Smooth muscle cell (in vitro differentiated cells): ENCODE measurements around the gene CFAP299. TPM values are rescaled to one million over a fixed set of nuclear protein-coding genes. Genes with fewer than 3 reads are reported as not detected.
"Not testable (repeated sequence)": the region's sequence is repeated elsewhere in the genome, so short reads cannot be mapped to it uniquely, and the experiment has no call there.

ENCODE experiments used
- DNase-seq: peaks from one replicate; lab custom pipeline; 2025; ENCODE audit not compliant: unreplicated experiment; lab: John Stamatoyannopoulos, UW
- H2AFZ ChIP-seq: fragments of 200-600 bp; sonication (generic); 2 replicates; pipeline ENCODE4 v1.6.0; 2016; ENCODE audit warnings: antibody characterized with exemption, low read depth, mild to moderate bottlenecking
- H3F3A ChIP-seq: fragments of 200-600 bp; sonication (generic); 2 replicates; pipeline ENCODE4 v1.6.0; 2017; ENCODE audit warnings: antibody characterized with exemption, low read depth
- H3K27ac ChIP-seq: fragments of 200-600 bp; sonication (generic); 2 replicates; pipeline ENCODE4 v1.5.1; 2016; ENCODE audit warnings: low read depth, mild to moderate bottlenecking
- H3K27me3 ChIP-seq: fragments of 200-600 bp; sonication (generic); 2 replicates; pipeline ENCODE4 v1.6.1; 2016; ENCODE audit warnings: low read depth, mild to moderate bottlenecking
- H3K36me3 ChIP-seq: fragments of 200-600 bp; sonication (generic); 2 replicates; pipeline ENCODE4 v1.5.1; 2016; ENCODE audit warnings: low read depth
- H3K4me1 ChIP-seq: fragments of 200-600 bp; sonication (generic); 2 replicates; pipeline ENCODE4 v1.5.1; 2016; ENCODE audit warnings: low read depth
- H3K4me2 ChIP-seq: fragments of 200-600 bp; sonication (generic); 2 replicates; pipeline ENCODE4 v1.6.0; 2016; ENCODE audit warnings: mild to moderate bottlenecking
- H3K4me3 ChIP-seq: fragments of 200-600 bp; sonication (generic); 2 replicates; pipeline ENCODE4 v1.5.1; 2016; ENCODE audit warnings: mild to moderate bottlenecking
- H3K79me2 ChIP-seq: fragments of 200-600 bp; sonication (generic); 2 replicates; pipeline ENCODE4 v1.6.0; 2016; ENCODE audit warnings: low read depth, mild to moderate bottlenecking
- H3K9ac ChIP-seq: fragments of 200-600 bp; sonication (generic); 2 replicates; pipeline ENCODE4 v1.6.0; 2016; ENCODE audit warnings: low read depth
- H3K9me3 ChIP-seq: fragments of 200-600 bp; sonication (generic); replicated peaks from 2 replicates; pipeline ENCODE4 v1.5.1; 2016; ENCODE audit warnings: low read depth
- H4K20me1 ChIP-seq: fragments of 200-600 bp; sonication (generic); 2 replicates; pipeline ENCODE4 v1.6.0; 2016; ENCODE audit warnings: low read depth
- WGBS: methylation state at CpG from one replicate; pipeline ENCODE4 v1.1.7; 2016; ENCODE audit warnings: low lambda C conversion rate; 5-methylcytosine and 5-hydroxymethylcytosine counted together
- polyA plus RNA-seq: library from polyadenylated mRNA; unstranded; fragments of >200 nt; fragmentation: Nextera tagmentation; extraction: Ambion mirVana; gene quantifications from 2 replicates; pipeline ENCODE4 v1.2.1, GENCODE V29; 2016
- total RNA-seq: library from RNA; depleted of rRNA; stranded (reverse); fragments of >200 nt; gene quantifications from 2 replicates; pipeline ENCODE4 v1.2.3, GENCODE V29; 2014
- TF ChIP-seq, protein P1 (sequence below): fragments of 200-600 bp; sonication (generic); IDR thresholded peaks from 2 replicates; pipeline ENCODE4 v1.5.1; 2017; ENCODE audit warnings: borderline replicate concordance, mild to moderate bottlenecking, antibody characterized with exemption; ENCODE audit not compliant: insufficient read depth, poor library complexity, severe bottlenecking

The CFAP299 gene
- total and polyA plus RNA-seq, 2 experiments from 2014 or later, result not detected

- no peaks in the 10 kb centered on the region for H3F3A ChIP-seq
- H3K36me3 ChIP-seq, result no peaks in the 10 kb centered on the region
- H3K79me2 ChIP-seq, result no peaks in the 10 kb centered on the region
- no peak overlapping the region for H3K9ac ChIP-seq
- DNase-seq, result no peak
- H3K9me3 ChIP-seq, result no peaks in the 10 kb centered on the region
- H3K4me2 ChIP-seq, result no peak overlapping the region
- H4K20me1 ChIP-seq, result no peaks in the 10 kb centered on the region
- no peak overlapping the region for H3K27ac ChIP-seq
- H3K4me1 ChIP-seq, result no peaks in the 10 kb centered on the region
- TF ChIP-seq, protein P1, sequence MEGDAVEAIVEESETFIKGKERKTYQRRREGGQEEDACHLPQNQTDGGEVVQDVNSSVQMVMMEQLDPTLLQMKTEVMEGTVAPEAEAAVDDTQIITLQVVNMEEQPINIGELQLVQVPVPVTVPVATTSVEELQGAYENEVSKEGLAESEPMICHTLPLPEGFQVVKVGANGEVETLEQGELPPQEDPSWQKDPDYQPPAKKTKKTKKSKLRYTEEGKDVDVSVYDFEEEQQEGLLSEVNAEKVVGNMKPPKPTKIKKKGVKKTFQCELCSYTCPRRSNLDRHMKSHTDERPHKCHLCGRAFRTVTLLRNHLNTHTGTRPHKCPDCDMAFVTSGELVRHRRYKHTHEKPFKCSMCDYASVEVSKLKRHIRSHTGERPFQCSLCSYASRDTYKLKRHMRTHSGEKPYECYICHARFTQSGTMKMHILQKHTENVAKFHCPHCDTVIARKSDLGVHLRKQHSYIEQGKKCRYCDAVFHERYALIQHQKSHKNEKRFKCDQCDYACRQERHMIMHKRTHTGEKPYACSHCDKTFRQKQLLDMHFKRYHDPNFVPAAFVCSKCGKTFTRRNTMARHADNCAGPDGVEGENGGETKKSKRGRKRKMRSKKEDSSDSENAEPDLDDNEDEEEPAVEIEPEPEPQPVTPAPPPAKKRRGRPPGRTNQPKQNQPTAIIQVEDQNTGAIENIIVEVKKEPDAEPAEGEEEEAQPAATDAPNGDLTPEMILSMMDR, result no peak
- H2AFZ ChIP-seq, result no peak overlapping the region
- H3K27me3 ChIP-seq, result no peaks in the 10 kb centered on the region
- no peak overlapping the region for H3K4me3 ChIP-seq
Observed at GRCh38 chr4:80680934-80681333, 345.4 kb downstream of the CFAP299 start.

DNA sequence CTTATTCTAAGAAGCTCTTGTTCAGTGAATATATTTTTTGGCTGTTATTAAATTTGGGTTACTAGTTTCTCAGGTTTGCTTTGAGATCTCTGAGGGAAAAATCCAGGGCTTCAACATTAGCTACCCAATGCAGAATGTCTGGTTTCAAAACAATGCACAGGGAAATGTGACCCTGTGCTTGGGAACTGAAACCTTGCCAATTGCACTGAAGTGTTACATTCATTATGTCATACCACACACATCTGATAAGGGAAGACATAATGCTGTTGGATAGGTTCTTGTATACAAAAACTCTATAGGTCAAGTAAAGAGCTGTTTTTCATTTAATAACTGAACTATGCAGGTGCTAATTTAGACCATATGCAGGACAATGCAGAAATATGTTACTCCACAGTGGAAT, 349.7 kb downstream of the CFAP299 start:
- Histone ChIP-seq H3K79me2 (no peaks in the 10 kb centered on the region), H3K9me3 (no peaks in the 10 kb centered on the region), H2AFZ (no peak overlapping the region), H3K4me2 (no peak overlapping the region), H3K4me3 (no peak overlapping the region), H3K27ac (no peak overlapping the region), H3K36me3 (no peaks in the 10 kb centered on the region), H4K20me1 (no peaks in the 10 kb centered on the region), H3K9ac (no peak overlapping the region), H3F3A (no peaks in the 10 kb centered on the region), H3K27me3 (no peaks in the 10 kb centered on the region), H3K4me1 (no peaks in the 10 kb centered on the region)
- TF ChIP-seq, protein P1, result no peak
- no peak for DNase-seq

- not testable (repeated sequence) for H3K36me3 ChIP-seq, H3K9me3 ChIP-seq
- WGBS, result 87% methylated on average over 23 of the region's 23 CpGs
Observed at GRCh38 chr4:80687736-80688135, 352.2 kb downstream of the CFAP299 start.

DNA sequence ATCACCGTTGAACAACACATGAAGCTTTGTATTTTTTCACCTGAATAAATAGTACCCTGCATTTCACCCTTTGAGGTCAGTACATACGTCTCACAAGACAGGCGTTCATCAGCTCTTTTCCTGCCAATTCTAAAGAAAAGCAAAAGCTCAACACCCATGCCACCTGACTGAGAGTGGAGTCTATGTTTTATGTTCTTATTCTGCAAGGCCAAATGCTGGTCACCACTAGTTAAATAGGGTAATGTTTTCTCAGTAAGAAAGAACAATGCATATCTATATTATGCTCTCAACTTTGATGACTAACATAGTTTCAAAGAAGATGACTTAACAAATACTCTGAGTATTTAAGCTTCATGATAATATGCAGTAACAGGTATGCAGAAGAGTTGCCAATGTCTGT, 358.6 kb downstream of the CFAP299 start:
- no peak for DNase-seq
- H3K4me2 ChIP-seq, result no peak overlapping the region
- no peaks in the 10 kb centered on the region for H3K9me3 ChIP-seq
- no peaks in the 10 kb centered on the region for H4K20me1 ChIP-seq
- no peaks in the 10 kb centered on the region for H3F3A ChIP-seq
- no peaks in the 10 kb centered on the region for H3K27me3 ChIP-seq
- no peaks in the 10 kb centered on the region for H3K4me1 ChIP-seq
- no peak overlapping the region for H3K4me3 ChIP-seq
- H3K27ac ChIP-seq, result no peak overlapping the region
- no peaks in the 10 kb centered on the region for H3K79me2 ChIP-seq
- no peak overlapping the region for H2AFZ ChIP-seq
- TF ChIP-seq, protein P1, result no peak
- no peak overlapping the region for H3K9ac ChIP-seq
- H3K36me3 ChIP-seq, result no peaks in the 10 kb centered on the region
- WGBS, result 84% methylated on average over 3 of the region's 3 CpGs

More at GRCh38 chr4:80687736-80688135, 352.2 kb downstream of the CFAP299 start:
- not testable (repeated sequence) for H3K4me1 ChIP-seq, H4K20me1 ChIP-seq, H3K4me3 ChIP-seq, H3K9ac ChIP-seq, H3K27ac ChIP-seq, H3F3A ChIP-seq, H2AFZ ChIP-seq, DNase-seq, H3K4me2 ChIP-seq, H3K27me3 ChIP-seq, H3K79me2 ChIP-seq
